ENCODE data around the gene SCYGR8.

The SCYGR8 gene, protein sequence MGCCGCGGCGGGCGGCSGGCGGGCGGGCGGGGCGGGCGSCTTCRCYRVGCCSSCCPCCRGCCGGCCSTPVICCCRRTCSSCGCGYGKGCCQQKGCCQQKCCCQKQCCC

GRCh38 chr2:227745594-227745993 is at the start of gene SCYGR8:
Gene SCYGR8 (plus strand): TSS chr2:227745894. CDS start chr2:227745894, 0 bp downstream.
- H3K4me3 ChIP-seq: no peak within 1 kb of the TSS
- H3K9me3 ChIP-seq: no peaks in the 10 kb centered on the region
- in situ Hi-C loops (cut with MboI; ENCODE audit: low sequenced_read_pairs): no loop called here
- no peaks in the 10 kb centered on the region for H3K36me3 ChIP-seq (replicated peaks)
- no peak for DNase-seq (ENCODE audit: low spot score in 2 of 2)
- H3K27me3 ChIP-seq (ENCODE audit: low read depth): no peaks in the 10 kb centered on the region
- no peaks in the 10 kb centered on the region for H3K4me1 ChIP-seq

DNA sequence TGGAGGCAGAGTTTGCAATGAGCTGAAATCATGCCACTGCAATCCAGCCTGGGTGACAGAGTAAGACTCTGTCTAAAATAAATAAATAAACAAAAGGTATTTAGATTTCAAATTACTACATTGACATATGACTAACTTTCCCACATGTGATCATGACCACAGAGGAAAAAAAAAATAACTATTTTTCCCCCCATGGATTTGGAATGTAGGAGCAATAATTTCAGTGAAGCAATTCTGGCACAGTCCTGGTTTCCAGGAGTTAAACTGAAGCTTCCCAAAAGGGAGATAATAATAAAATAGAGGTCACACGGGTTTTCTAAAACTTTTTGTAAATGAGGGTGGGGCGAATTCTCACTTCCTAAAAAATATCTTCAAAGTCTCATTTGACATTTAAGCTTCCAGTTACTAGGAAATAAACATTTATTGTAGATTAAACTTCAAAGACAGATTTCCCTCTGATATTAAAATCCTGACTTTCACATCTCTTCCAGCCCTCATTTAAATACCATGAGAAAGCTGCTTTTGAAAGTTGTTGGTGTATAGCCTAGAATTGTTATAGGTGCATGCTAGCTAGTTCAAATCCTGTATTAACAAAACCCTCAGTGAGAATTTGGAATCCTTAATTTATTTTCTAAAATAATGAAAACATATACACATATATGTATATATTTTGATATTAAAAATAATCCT is 48.6 kb upstream of the SCYGR8 start:
- in situ Hi-C loops (cut with MboI; ENCODE audit: low sequenced_read_pairs): no loop called here

DNA sequence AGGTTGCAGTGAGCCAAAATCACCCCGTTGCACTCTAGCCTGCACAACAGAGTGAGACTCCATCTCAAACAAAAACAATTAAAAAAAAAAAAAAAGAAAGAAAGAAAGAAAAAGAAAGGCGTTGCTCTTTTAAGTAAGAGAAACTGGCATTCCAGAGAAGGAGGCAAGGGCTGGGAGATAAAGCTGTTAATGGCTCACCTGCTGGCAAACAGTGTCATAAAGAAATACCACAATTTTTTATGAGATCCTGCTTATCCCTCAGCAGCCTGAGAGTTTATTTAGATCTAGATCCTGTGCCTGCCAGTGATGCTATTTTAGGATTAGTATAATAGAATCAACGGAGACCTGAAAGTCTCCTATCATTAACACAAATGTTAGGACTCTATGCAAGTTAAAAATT is 44.1 kb upstream of the SCYGR8 start:
- Histone ChIP-seq H3K36me3 (replicated peaks) (no peaks in the 10 kb centered on the region), H3K9me3 (no peaks in the 10 kb centered on the region), H3K4me3 (no peak overlapping the region), H3K27me3 (ENCODE audit: low read depth) (peaks cover 2% of the 10 kb centered on the region; the same call in 1 of the 2 replicates), H3K4me1 (no peaks in the 10 kb centered on the region)
- in situ Hi-C loops (cut with MboI; ENCODE audit: low sequenced_read_pairs): no loop called here
- DNase-seq (ENCODE audit: low spot score in 2 of 2): no peak

More for the DNA sequence above, 48.6 kb upstream of the SCYGR8 start:
- DNase-seq (ENCODE audit: low spot score in 2 of 2): no peak
- Histone ChIP-seq H3K36me3 (replicated peaks) (no peaks in the 10 kb centered on the region), H3K4me3 (no peak overlapping the region), H3K9me3 (no peaks in the 10 kb centered on the region), H3K4me1 (no peaks in the 10 kb centered on the region), H3K27me3 (ENCODE audit: low read depth) (peaks cover 2% of the 10 kb centered on the region; the same call in 1 of the 2 replicates)

DNA sequence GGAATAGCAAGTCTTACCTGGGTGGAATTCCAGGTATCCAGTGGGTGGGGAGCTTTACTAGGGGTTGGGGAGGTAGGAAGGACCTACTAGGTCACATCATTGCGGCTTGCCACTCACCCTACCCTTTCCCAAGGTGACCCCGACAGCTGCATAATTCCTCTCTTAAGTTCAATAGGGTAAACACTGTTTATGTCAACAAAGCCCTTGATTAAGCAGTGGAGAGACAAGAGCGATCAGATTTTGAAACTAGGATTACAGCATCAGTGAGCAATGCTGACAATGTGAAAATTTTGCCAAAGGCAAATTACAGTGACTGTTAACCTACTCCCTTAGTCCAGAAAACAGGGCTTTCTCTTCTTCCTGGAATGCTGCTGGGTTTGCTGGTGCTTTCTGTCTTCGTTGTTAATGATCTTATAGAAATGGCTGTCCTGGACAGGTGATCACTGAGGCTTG is 42.4 kb upstream of the SCYGR8 start:
- in situ Hi-C loops (cut with MboI; ENCODE audit: low sequenced_read_pairs): no loop called here
- H3K36me3 ChIP-seq (replicated peaks): no peaks in the 10 kb centered on the region
- H3K4me1 ChIP-seq: no peaks in the 10 kb centered on the region
- no peaks in the 10 kb centered on the region for H3K9me3 ChIP-seq
- H3K4me3 ChIP-seq: no peak overlapping the region
- H3K27me3 ChIP-seq (ENCODE audit: low read depth): peaks cover 2% of the 10 kb centered on the region; the same call in 1 of the 2 replicates
- DNase-seq (ENCODE audit: low spot score in 2 of 2): no peak

DNA sequence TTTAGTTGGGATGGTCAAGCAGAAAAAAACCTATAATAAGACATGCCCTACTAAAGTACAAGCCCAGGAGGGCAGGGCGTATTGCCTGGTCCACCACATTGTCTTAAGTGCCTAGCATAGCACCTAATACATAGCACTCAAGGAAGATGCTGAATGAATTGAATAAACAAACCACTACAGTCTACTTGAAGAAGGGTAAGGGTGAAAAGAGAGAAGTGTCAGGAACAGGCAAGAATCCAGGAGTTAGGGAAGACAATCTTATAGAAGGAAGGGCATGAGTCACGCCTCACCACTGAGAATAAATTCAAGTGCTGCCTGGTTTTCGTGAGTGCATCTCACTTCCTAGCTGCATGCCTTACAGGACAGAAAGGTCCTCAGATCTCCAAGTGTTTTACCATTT is 41.7 kb upstream of the SCYGR8 start:
- no peak for DNase-seq (ENCODE audit: low spot score in 2 of 2)
- no peaks in the 10 kb centered on the region for H3K9me3 ChIP-seq
- H3K36me3 ChIP-seq (replicated peaks): no peaks in the 10 kb centered on the region
- no peaks in the 10 kb centered on the region for H3K4me1 ChIP-seq
- in situ Hi-C loops (cut with MboI; ENCODE audit: low sequenced_read_pairs): no loop called here
- H3K27me3 ChIP-seq (ENCODE audit: low read depth): peaks cover 2% of the 10 kb centered on the region; the same call in 1 of the 2 replicates
- H3K4me3 ChIP-seq: no peak overlapping the region

DNA sequence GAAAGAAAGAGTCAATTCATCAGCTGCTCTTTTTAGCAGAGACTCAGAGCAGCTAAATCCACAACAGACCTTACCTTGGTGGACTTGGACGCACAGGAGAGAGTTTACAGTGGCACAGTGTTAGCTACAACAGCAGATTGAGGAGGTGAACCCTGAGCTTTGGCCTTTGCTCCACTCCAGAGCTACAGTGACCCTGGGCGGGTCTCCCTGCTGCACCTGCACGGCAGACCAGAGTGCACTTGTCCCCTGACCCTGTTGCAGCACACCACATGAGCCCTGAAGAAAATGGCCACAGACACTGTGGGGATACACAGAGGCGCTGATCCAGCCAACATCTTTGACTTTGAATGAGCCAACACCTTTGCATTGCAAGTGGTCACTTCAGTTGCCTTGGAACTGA is 38.8 kb upstream of the SCYGR8 start:
- no peak overlapping the region for H3K4me3 ChIP-seq
- DNase-seq (ENCODE audit: low spot score in 2 of 2): no peak
- peaks cover under 1% of the 10 kb centered on the region; the same call in 1 of the 2 replicates for H3K27me3 ChIP-seq (ENCODE audit: low read depth)
- in situ Hi-C loops (cut with MboI; ENCODE audit: low sequenced_read_pairs): no loop called here
- H3K4me1 ChIP-seq: no peaks in the 10 kb centered on the region
- H3K9me3 ChIP-seq: no peaks in the 10 kb centered on the region
- H3K36me3 ChIP-seq (replicated peaks): no peaks in the 10 kb centered on the region

GRCh38 chr2:227707390-227707789 is 38.3 kb upstream of the SCYGR8 start:
- Histone ChIP-seq H3K27me3 (ENCODE audit: low read depth) (no peaks in the 10 kb centered on the region), H3K4me3 (no peak overlapping the region), H3K9me3 (no peaks in the 10 kb centered on the region), H3K4me1 (no peaks in the 10 kb centered on the region), H3K36me3 (replicated peaks) (no peaks in the 10 kb centered on the region)
- in situ Hi-C loops (cut with MboI; ENCODE audit: low sequenced_read_pairs): no loop called here
- DNase-seq (ENCODE audit: low spot score in 2 of 2): no peak

- no peaks in the 10 kb centered on the region for H3K36me3 ChIP-seq (replicated peaks)
- DNase-seq (ENCODE audit: low spot score in 2 of 2): no peak
- H3K4me3 ChIP-seq: no peak overlapping the region
- no peaks in the 10 kb centered on the region for H3K9me3 ChIP-seq
- in situ Hi-C loops (cut with MboI; ENCODE audit: low sequenced_read_pairs): no loop called here
- no peaks in the 10 kb centered on the region for H3K27me3 ChIP-seq (ENCODE audit: low read depth)
- H3K4me1 ChIP-seq: peaks cover 8% of the 10 kb centered on the region; the same call in 1 of the 2 replicates
Measured at GRCh38 chr2:227710986-227711385, 34.7 kb upstream of the SCYGR8 start.

- Histone ChIP-seq H3K4me1 (peaks cover 10% of the 10 kb centered on the region; the same call in 1 of the 2 replicates), H3K9me3 (no peaks in the 10 kb centered on the region), H3K27me3 (ENCODE audit: low read depth) (no peaks in the 10 kb centered on the region), H3K36me3 (replicated peaks) (no peaks in the 10 kb centered on the region), H3K4me3 (no peak overlapping the region)
- no peak for DNase-seq (ENCODE audit: low spot score in 2 of 2)
- in situ Hi-C loops (cut with MboI; ENCODE audit: low sequenced_read_pairs): no loop called here
Measured at GRCh38 chr2:227713291-227713690, 32.4 kb upstream of the SCYGR8 start.

DNA sequence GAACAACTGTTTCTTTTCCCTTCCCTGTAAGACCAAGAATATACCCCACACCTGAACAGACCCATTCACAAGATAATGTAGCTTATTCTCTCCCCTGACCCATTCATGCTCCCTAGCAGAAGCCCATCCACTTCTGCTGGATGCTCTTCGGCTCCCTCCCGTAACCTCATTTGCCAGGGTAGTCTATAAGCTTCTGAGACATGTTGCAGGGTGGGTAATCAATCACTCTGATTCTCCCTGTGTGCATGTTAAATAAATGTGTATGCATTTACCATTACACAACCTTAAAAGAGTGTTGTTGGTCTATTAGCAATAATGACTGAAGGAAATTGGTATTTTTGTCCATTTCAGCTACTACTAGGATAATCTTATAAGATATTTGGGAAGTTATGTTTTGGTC is 29.2 kb upstream of the SCYGR8 start:
- no peaks in the 10 kb centered on the region for H3K9me3 ChIP-seq
- H3K36me3 ChIP-seq (replicated peaks): no peaks in the 10 kb centered on the region
- in situ Hi-C loops (cut with MboI; ENCODE audit: low sequenced_read_pairs): no loop called here

DNA sequence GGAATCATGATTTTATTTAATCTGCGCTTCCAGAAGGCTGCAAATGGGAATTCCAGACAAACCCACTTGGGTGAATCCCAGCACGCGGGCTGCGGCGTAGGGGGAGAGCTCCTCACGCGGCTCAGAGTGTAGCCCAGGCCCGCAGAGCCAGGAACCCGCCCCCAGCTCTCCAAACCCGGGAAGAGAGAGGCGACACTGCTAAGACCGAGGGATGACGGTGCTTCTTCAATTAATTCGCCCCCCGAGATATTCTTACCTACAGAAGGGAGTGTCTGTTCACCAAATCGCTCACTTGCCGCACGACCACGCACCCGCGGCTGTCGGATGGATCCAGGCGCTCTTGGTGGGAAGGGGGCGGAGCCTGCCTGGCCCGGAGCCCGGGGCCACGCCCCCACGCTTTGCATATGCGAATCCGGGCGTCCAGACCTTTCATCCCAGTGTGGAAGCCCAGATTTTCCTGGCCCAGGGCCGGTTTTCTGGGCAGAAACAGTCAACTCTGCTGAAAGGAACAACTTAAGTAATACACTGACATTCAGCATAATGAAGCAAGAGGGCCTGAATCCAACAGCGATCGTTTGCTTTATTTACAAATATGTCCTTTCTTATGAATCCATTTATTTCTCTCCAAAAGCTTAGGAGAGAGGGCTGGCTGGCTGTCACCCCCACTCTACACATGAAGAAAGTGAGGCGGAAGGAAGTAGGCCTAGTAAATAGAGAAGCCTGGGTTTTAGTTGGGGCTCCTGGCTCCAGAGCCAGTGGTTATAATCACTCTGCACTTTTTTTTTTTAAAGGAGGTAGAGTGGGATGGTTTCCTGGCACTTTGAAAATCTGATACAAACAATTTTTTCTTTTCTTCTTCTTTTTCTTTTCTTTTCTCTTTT is 27.8 kb upstream of the SCYGR8 start, which contains the start of gene SLC19A3:
SLC19A3 (minus strand) TSS at position 342 of the 881 bp plus-strand sequence. CDS start 15,710 bp downstream, outside the sequence.
- DNase-seq (ENCODE audit: low spot score in 2 of 2): peak; percentile 21 to 76
- no peaks in the 10 kb centered on the region for H3K9me3 ChIP-seq
- H3K4me1 ChIP-seq: peaks cover 10% of the 10 kb centered on the region; the same call in 1 of the 2 replicates
- H3K27me3 ChIP-seq (ENCODE audit: low read depth): no peaks in the 10 kb centered on the region
- in situ Hi-C loops (cut with MboI; ENCODE audit: low sequenced_read_pairs): no loop called here
- H3K36me3 ChIP-seq (replicated peaks): no peaks in the 10 kb centered on the region
- H3K4me3 ChIP-seq: peak within 1 kb of the TSS; percentile 7; the same call in 1 of the 2 replicates

More for the DNA sequence above, 29.2 kb upstream of the SCYGR8 start:
- DNase-seq (ENCODE audit: low spot score in 2 of 2): no peak
- no peak overlapping the region for H3K4me3 ChIP-seq
- H3K27me3 ChIP-seq (ENCODE audit: low read depth): no peaks in the 10 kb centered on the region
- peaks cover 10% of the 10 kb centered on the region; the same call in 1 of the 2 replicates for H3K4me1 ChIP-seq

DNA sequence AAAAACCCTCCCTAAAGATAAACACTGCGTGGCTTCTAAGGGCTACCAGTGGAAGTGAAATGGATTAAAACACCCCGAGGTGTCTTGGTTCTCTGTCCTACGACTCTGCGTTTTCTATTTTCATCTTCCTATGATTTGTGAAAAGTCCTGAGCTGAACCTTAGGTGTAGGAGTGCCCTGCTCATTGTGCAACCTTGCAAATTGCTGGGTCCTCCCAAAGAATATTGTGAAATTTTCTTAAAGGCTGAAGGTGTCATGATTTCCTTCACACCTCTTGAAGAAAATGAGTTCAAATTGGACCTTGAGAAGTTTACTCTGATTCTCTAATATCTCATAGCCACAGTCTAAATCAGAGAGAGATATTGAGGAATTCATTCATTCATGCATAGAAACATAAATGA is 26.1 kb upstream of the SCYGR8 start:
- in situ Hi-C loops (cut with MboI; ENCODE audit: low sequenced_read_pairs): no loop called here
- Histone ChIP-seq H3K36me3 (replicated peaks) (no peaks in the 10 kb centered on the region), H3K9me3 (no peaks in the 10 kb centered on the region), H3K27me3 (ENCODE audit: low read depth) (no peaks in the 10 kb centered on the region), H3K4me1 (peaks cover 10% of the 10 kb centered on the region; the same call in 1 of the 2 replicates), H3K4me3 (no peak overlapping the region)
- no peak for DNase-seq (ENCODE audit: low spot score in 2 of 2)

DNA sequence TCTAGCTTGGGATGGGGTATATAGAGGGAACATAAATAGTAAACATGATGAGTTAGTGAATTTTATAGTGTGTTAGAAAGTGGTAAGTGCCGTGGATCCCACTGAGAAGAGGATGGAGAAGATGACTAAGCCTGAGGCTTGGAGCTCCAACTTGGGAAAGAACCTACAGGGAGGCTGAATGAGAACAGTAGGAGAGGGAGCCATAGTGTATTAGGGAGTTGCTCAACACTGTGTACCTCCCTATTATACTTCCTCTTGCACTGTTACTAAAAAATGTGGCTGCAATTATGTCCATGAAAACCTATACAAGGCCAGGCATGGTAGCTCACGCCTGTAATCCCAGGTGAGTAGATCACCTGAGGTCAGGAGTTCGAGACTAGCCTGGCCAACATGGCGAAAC is 25.0 kb upstream of the SCYGR8 start:
- no peak for DNase-seq (ENCODE audit: low spot score in 2 of 2)
- H3K9me3 ChIP-seq: no peaks in the 10 kb centered on the region
- H3K36me3 ChIP-seq (replicated peaks): no peaks in the 10 kb centered on the region
- in situ Hi-C loops (cut with MboI; ENCODE audit: low sequenced_read_pairs): no loop called here
- H3K4me3 ChIP-seq: no peak overlapping the region
- H3K27me3 ChIP-seq (ENCODE audit: low read depth): no peaks in the 10 kb centered on the region
- H3K4me1 ChIP-seq: peaks cover 4% of the 10 kb centered on the region; the same call in 1 of the 2 replicates
